ENCODE results near the gene ST3GAL3. TPM values are rescaled to one million over a fixed set of nuclear protein-coding genes. Genes with fewer than 3 reads are reported as not detected.
"Not testable (repeated sequence)": the region's sequence is repeated elsewhere in the genome, so short reads cannot be mapped to it uniquely, and the experiment has no call there.

ST3GAL3 gene
- total RNA-seq, 1 experiment from 2014 or later = 26.8 TPM

DNA sequence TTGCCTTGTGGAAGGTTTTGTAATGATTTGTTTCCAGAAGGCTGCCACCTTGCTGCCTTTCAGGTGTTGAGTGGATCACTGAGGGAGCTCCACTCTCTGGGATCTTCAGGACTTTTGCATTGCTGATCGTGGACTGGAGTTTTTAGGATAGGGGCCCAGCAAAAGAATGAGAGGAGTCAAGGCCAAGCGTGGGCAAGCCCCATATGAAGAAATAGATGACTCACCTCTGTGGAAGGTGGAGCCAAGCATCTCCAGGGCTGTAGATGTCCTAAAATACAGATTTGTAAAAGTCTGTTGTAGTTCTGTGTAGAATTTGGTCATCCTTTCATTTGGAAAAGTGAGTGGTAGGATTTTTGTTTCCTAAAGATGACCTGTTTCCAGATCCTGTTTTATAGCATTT lies 67.0 kb downstream of the ST3GAL3 start:
- TF ChIP-seq EZH2 (IDR thresholded peaks at IDR 0.05; ENCODE audit: borderline replicate concordance, low read depth, low read length, poor library complexity, severe bottlenecking) = no peak
- TF ChIP-seq, protein P1, sequence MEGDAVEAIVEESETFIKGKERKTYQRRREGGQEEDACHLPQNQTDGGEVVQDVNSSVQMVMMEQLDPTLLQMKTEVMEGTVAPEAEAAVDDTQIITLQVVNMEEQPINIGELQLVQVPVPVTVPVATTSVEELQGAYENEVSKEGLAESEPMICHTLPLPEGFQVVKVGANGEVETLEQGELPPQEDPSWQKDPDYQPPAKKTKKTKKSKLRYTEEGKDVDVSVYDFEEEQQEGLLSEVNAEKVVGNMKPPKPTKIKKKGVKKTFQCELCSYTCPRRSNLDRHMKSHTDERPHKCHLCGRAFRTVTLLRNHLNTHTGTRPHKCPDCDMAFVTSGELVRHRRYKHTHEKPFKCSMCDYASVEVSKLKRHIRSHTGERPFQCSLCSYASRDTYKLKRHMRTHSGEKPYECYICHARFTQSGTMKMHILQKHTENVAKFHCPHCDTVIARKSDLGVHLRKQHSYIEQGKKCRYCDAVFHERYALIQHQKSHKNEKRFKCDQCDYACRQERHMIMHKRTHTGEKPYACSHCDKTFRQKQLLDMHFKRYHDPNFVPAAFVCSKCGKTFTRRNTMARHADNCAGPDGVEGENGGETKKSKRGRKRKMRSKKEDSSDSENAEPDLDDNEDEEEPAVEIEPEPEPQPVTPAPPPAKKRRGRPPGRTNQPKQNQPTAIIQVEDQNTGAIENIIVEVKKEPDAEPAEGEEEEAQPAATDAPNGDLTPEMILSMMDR (conservative IDR thresholded peaks at IDR 0.05; ENCODE audit: low read depth, low read length) = no peak
- POLR2A ChIA-PET (ENCODE audit: low non-redundant PET) = no interaction called here
- CTCF ChIA-PET = interaction anchor here (0.6 to 0.7 kb wide), 2 partner anchors 13 to 160 kb away, joined by 3 to 7 read pairs; no protein-coding TSS in a partner anchor
- Histone ChIP-seq H3K27ac (ENCODE audit: low read depth, low read length, poor library complexity, severe bottlenecking) (peak overlapping the region; percentile 20), H3K4me1 (ENCODE audit: insufficient read depth, low read length, poor library complexity, severe bottlenecking) (peaks cover 11% of the 10 kb centered on the region), H3K36me3 (ENCODE audit: insufficient read depth, low read length, poor library complexity, severe bottlenecking) (no peaks in the 10 kb centered on the region), H3K27me3 (replicated peaks; ENCODE audit: insufficient read depth, low read depth, low read length, poor library complexity) (no peaks in the 10 kb centered on the region), H3K4me3 (ENCODE audit: low read depth, low read length, poor library complexity, severe bottlenecking) (no peak overlapping the region), H3K9me3 (ENCODE audit: low read depth, low read length, poor library complexity, severe bottlenecking) (no peaks in the 10 kb centered on the region)
- no peak for DNase-seq (ENCODE audit: low spot score)
- no TSS peak for BruUV-seq (replicated peaks)
- intact Hi-C loops (cut with micrococcal nuclease; ENCODE audit: unreplicated experiment) = no loop called here

DNA sequence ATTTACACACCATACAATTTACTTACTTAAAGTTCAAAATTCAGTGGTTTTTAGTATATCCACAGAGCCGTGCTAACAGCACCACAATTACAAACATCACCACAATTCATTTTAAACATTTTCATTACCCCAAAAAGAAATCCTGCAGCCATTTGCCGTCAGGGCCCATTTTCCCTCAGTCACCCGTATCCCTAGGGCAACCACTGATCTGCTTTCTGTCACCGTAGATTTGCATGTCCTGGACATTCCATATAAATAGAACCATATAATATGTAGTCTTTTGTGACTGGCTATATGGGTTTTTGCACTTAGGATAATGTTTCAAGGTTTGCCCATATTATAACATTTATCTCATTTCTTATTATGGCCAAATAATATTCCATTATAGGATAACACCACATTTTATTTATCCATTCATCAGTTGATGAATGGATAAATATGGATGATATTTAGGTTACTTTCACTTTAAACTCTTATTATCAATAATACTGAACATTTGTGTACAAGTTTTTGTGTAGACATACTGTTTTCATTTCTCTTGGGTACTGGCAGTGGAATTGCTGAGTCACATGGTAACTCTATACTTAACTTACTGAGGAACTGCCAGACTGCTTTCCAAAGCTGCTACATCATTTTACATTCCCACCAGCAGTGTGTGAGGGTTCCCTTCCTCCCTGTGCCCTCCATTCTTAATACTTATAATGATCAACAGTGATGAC lies 68.9 kb downstream of the ST3GAL3 start:
- peak; percentile 51 for DNase-seq (ENCODE audit: low spot score)
- intact Hi-C loops (cut with micrococcal nuclease; ENCODE audit: unreplicated experiment) = no loop called here
- H3K27me3 ChIP-seq (replicated peaks; ENCODE audit: insufficient read depth, low read depth, low read length, poor library complexity) = no peaks in the 10 kb centered on the region
- no TSS peak for BruUV-seq (replicated peaks)
- no peaks in the 10 kb centered on the region for H3K4me1 ChIP-seq (ENCODE audit: insufficient read depth, low read length, poor library complexity, severe bottlenecking)
- H3K27ac ChIP-seq (ENCODE audit: low read depth, low read length, poor library complexity, severe bottlenecking) = no peak overlapping the region
- H3K4me3 ChIP-seq (ENCODE audit: low read depth, low read length, poor library complexity, severe bottlenecking) = no peak overlapping the region
- ChIA-PET POLR2A (ENCODE audit: low non-redundant PET) (no interaction called here), CTCF (no interaction called here)
- TF ChIP-seq EZH2 (IDR thresholded peaks at IDR 0.05; ENCODE audit: borderline replicate concordance, low read depth, low read length, poor library complexity, severe bottlenecking) = no peak
- TF ChIP-seq, protein P1 (conservative IDR thresholded peaks at IDR 0.05; ENCODE audit: low read depth, low read length) = no peak
- H3K9me3 ChIP-seq (ENCODE audit: low read depth, low read length, poor library complexity, severe bottlenecking) = peaks cover 7% of the 10 kb centered on the region
- H3K36me3 ChIP-seq (ENCODE audit: insufficient read depth, low read length, poor library complexity, severe bottlenecking) = no peaks in the 10 kb centered on the region

DNA sequence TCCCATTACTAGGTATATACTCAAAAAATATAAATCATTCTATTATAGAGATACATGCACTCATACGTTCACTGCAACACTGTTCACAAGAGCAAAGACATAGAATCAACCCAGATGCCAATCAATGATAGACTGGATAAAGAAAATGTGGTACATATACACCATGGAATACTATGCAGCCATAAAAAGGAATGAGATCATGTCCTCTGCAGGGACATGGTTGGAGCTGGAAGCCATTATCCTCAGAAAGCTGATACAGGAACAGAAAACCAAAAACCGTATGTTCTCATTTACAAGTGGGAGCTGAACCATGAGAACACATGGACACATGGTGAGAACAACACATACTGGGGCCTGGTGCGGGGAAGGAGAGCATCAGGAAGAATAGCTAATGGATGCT lies 70.6 kb downstream of the ST3GAL3 start:
- H3K4me1 ChIP-seq (ENCODE audit: insufficient read depth, low read length, poor library complexity, severe bottlenecking); H3K36me3 ChIP-seq (ENCODE audit: insufficient read depth, low read length, poor library complexity, severe bottlenecking); H3K27ac ChIP-seq (ENCODE audit: low read depth, low read length, poor library complexity, severe bottlenecking); CTCF ChIA-PET; H3K9me3 ChIP-seq (ENCODE audit: low read depth, low read length, poor library complexity, severe bottlenecking); POLR2A ChIA-PET (ENCODE audit: low non-redundant PET); intact Hi-C loops (cut with micrococcal nuclease; ENCODE audit: unreplicated experiment); BruUV-seq (replicated peaks); H3K27me3 ChIP-seq (replicated peaks; ENCODE audit: insufficient read depth, low read depth, low read length, poor library complexity); H3K4me3 ChIP-seq (ENCODE audit: low read depth, low read length, poor library complexity, severe bottlenecking); DNase-seq (ENCODE audit: low spot score): not testable (repeated sequence)

DNA sequence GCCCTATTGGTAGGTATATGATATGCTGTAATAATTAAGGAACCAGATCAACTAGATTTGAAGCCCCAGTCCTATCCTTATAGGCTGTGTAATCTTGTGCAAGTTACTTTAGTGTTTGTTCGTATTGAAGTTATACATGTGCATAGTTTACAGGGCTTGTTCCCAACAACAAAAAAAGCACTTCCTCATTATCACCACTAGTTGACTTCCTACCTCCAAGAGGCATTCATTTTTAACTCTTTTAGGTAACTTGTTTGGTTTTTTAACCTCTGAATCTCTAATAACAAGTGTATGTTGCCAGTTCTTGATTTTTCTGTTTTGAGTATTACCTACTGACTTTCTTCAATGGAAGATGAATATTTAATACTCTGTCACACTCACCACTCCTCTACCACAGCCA lies 71.9 kb downstream of the ST3GAL3 start:
- H3K4me1 ChIP-seq (ENCODE audit: insufficient read depth, low read length, poor library complexity, severe bottlenecking) = peaks cover 3% of the 10 kb centered on the region
- BruUV-seq (replicated peaks) = no TSS peak
- peaks cover 7% of the 10 kb centered on the region for H3K9me3 ChIP-seq (ENCODE audit: low read depth, low read length, poor library complexity, severe bottlenecking)
- H3K27me3 ChIP-seq (replicated peaks; ENCODE audit: insufficient read depth, low read depth, low read length, poor library complexity) = no peaks in the 10 kb centered on the region
- CTCF ChIA-PET = no interaction called here
- TF ChIP-seq, protein P1 (conservative IDR thresholded peaks at IDR 0.05; ENCODE audit: low read depth, low read length) = no peak; the same call in 1 of the 2 replicates
- no peak for TF ChIP-seq EZH2 (IDR thresholded peaks at IDR 0.05; ENCODE audit: borderline replicate concordance, low read depth, low read length, poor library complexity, severe bottlenecking)
- H3K36me3 ChIP-seq (ENCODE audit: insufficient read depth, low read length, poor library complexity, severe bottlenecking) = no peaks in the 10 kb centered on the region
- DNase-seq (ENCODE audit: low spot score) = no peak
- intact Hi-C loops (cut with micrococcal nuclease; ENCODE audit: unreplicated experiment) = no loop called here
- H3K27ac ChIP-seq (ENCODE audit: low read depth, low read length, poor library complexity, severe bottlenecking) = no peak overlapping the region
- POLR2A ChIA-PET (ENCODE audit: low non-redundant PET) = no interaction called here
- H3K4me3 ChIP-seq (ENCODE audit: low read depth, low read length, poor library complexity, severe bottlenecking) = no peak overlapping the region

Data from A673 (cell line).